Loucy (cell line): Measurements from ENCODE around the gene AKT1S1.

Experiments used
- H2AFZ ChIP-seq: fragments of 200-600 bp; sonication (generic); 2 replicates; pipeline ENCODE4 v1.6.0; 2016; ENCODE audit warnings: antibody characterized with exemption, mild to moderate bottlenecking, low read length, moderate library complexity
- H3F3A ChIP-seq: fragments of 200-600 bp; 2 replicates; pipeline ENCODE4 v1.6.0; 2016; ENCODE audit warnings: antibody characterized with exemption, low read depth, mild to moderate bottlenecking
- H3K27me3 ChIP-seq: fragments of 200-600 bp; sonication (generic); 2 replicates; pipeline ENCODE4 v1.6.1; 2014; ENCODE audit warnings: low read length, mild to moderate bottlenecking; ENCODE audit not compliant: insufficient read depth, poor library complexity, severe bottlenecking
- H3K36me3 ChIP-seq: fragments of 200-600 bp; sonication (generic); 2 replicates; pipeline ENCODE4 v1.6.1; 2016; ENCODE audit warnings: low read length; ENCODE audit not compliant: insufficient read depth
- H3K4me1 ChIP-seq: fragments of 200-600 bp; sonication (generic); 2 replicates; pipeline ENCODE4 v1.5.1; 2014; ENCODE audit warnings: low read length, mild to moderate bottlenecking; ENCODE audit not compliant: insufficient read depth, poor library complexity, severe bottlenecking
- H3K4me2 ChIP-seq: fragments of 200-600 bp; sonication (generic); 2 replicates; pipeline ENCODE4 v1.6.0; 2014; ENCODE audit warnings: antibody characterized with exemption, low read length, low read depth, mild to moderate bottlenecking; ENCODE audit not compliant: poor library complexity, severe bottlenecking
- H3K4me3 ChIP-seq: fragments of 200-600 bp; sonication (generic); 2 replicates; pipeline ENCODE4 v1.5.1; 2014; ENCODE audit warnings: low read length, mild to moderate bottlenecking, mixed read lengths; ENCODE audit not compliant: poor library complexity, severe bottlenecking
- H3K79me2 ChIP-seq: fragments of 200-600 bp; sonication (generic); 2 replicates; pipeline ENCODE4 v1.6.1; 2014; ENCODE audit warnings: low read length; ENCODE audit not compliant: insufficient read depth
- H3K9ac ChIP-seq: fragments of 200-600 bp; sonication (generic); 2 replicates; pipeline ENCODE4 v1.6.0; 2014; ENCODE audit warnings: mild to moderate bottlenecking, low read depth, low read length, moderate library complexity; ENCODE audit not compliant: poor library complexity, severe bottlenecking
- H3K9me2 ChIP-seq: fragments of 200-600 bp; sonication (generic); replicated peaks from 2 replicates; pipeline ENCODE4 v1.6.1; 2016; ENCODE audit warnings: low read depth, low read length, mixed read lengths
- H3K9me3 ChIP-seq: fragments of 200-600 bp; sonication (generic); 2 replicates; pipeline ENCODE4 v1.6.1; 2014; ENCODE audit warnings: mild to moderate bottlenecking, antibody characterized with exemption, low read length, low read depth; ENCODE audit not compliant: insufficient read depth
- H4K20me1 ChIP-seq: fragments of 200-600 bp; sonication (generic); 2 replicates; pipeline ENCODE4 v1.6.0; 2014; ENCODE audit warnings: antibody characterized with exemption, low read length, mild to moderate bottlenecking; ENCODE audit not compliant: insufficient read depth, poor library complexity, severe bottlenecking
- EZH2phosphoT487 ChIP-seq: fragments of 200-600 bp; IDR thresholded peaks from 2 replicates; pipeline ENCODE4 v1.6.1; 2018; ENCODE audit warnings: antibody characterized with exemption, mild to moderate bottlenecking, moderate library complexity, borderline replicate concordance
- TF ChIP-seq, protein P1 (sequence below): fragments of 200-600 bp; sonication (generic); conservative IDR thresholded peaks from 2 replicates; pipeline ENCODE4 v1.5.1; 2014; ENCODE audit warnings: mild to moderate bottlenecking, antibody characterized with exemption, low read length

AKT1S1 gene

DNA sequence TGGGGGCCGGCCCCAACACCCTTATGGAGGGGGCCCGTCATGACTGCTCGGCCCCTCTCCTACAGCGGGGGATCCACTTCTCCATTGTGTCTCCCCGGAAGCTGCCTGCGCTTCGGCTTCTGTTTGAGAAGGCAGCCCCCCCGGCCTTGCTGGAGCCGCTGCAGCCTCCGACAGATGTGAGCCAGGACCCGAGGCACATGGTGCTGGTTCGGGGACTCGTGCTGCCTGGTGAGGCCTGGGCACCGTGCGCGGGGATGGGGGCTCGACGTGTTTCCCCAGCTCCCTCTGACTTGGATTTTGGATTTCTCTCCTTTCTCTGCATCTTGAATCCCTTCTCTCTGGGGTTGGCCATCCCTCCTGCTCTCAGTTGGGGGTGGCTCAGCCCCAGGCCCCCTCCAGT is 47.4 kb downstream of the AKT1S1 start:
- Histone ChIP-seq H3F3A (no peaks in the 10 kb centered on the region), H3K36me3 (peaks cover 36% of the 10 kb centered on the region; the same call in 1 of the 2 replicates), H3K4me1 (peaks cover 33% of the 10 kb centered on the region), H2AFZ (no peak overlapping the region), H3K9ac (no peak overlapping the region), H3K4me2 (no peak overlapping the region), H3K27me3 (no peaks in the 10 kb centered on the region), H3K4me3 (no peak overlapping the region), H3K79me2 (peaks cover 10% of the 10 kb centered on the region; the same call in 1 of the 2 replicates), H4K20me1 (peaks cover 3% of the 10 kb centered on the region), H3K9me2 (no peaks in the 10 kb centered on the region), H3K9me3 (no peaks in the 10 kb centered on the region)
- TF ChIP-seq, protein P1, sequence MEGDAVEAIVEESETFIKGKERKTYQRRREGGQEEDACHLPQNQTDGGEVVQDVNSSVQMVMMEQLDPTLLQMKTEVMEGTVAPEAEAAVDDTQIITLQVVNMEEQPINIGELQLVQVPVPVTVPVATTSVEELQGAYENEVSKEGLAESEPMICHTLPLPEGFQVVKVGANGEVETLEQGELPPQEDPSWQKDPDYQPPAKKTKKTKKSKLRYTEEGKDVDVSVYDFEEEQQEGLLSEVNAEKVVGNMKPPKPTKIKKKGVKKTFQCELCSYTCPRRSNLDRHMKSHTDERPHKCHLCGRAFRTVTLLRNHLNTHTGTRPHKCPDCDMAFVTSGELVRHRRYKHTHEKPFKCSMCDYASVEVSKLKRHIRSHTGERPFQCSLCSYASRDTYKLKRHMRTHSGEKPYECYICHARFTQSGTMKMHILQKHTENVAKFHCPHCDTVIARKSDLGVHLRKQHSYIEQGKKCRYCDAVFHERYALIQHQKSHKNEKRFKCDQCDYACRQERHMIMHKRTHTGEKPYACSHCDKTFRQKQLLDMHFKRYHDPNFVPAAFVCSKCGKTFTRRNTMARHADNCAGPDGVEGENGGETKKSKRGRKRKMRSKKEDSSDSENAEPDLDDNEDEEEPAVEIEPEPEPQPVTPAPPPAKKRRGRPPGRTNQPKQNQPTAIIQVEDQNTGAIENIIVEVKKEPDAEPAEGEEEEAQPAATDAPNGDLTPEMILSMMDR: no peak
- TF ChIP-seq EZH2phosphoT487: no peak

GRCh38 chr19:49829200-49829599 is 48.0 kb downstream of the AKT1S1 start:
- Histone ChIP-seq H3K4me2 (no peak overlapping the region), H3K9me2 (no peaks in the 10 kb centered on the region), H4K20me1 (peaks cover 3% of the 10 kb centered on the region), H3K4me3 (no peak overlapping the region), H3K9ac (no peak overlapping the region), H3K4me1 (peaks cover 33% of the 10 kb centered on the region), H3F3A (no peaks in the 10 kb centered on the region), H3K79me2 (peaks cover 10% of the 10 kb centered on the region; the same call in 1 of the 2 replicates), H3K36me3 (peaks cover 31% of the 10 kb centered on the region; the same call in 1 of the 2 replicates), H3K9me3 (no peaks in the 10 kb centered on the region), H3K27me3 (no peaks in the 10 kb centered on the region), H2AFZ (no peak overlapping the region)
- TF ChIP-seq EZH2phosphoT487: no peak
- TF ChIP-seq, protein P1: no peak

- Histone ChIP-seq H3K4me3 (no peak overlapping the region), H3K9me3 (no peaks in the 10 kb centered on the region), H3F3A (no peaks in the 10 kb centered on the region), H3K9me2 (no peaks in the 10 kb centered on the region), H3K9ac (no peak overlapping the region), H3K4me1 (peaks cover 19% of the 10 kb centered on the region), H3K27me3 (no peaks in the 10 kb centered on the region), H3K79me2 (peaks cover 16% of the 10 kb centered on the region; the same call in 1 of the 2 replicates), H2AFZ (no peak overlapping the region), H3K36me3 (peaks cover 12% of the 10 kb centered on the region; the same call in 1 of the 2 replicates), H3K4me2 (no peak overlapping the region), H4K20me1 (peaks cover 3% of the 10 kb centered on the region)
- TF ChIP-seq, protein P1: no peak
- no peak for TF ChIP-seq EZH2phosphoT487
Observed at GRCh38 chr19:49827034-49827433, 50.1 kb downstream of the AKT1S1 start.
